GM10266 (cell line): ENCODE measurements around the gene PPP6R3.
"Not testable (repeated sequence)": the region's sequence is repeated elsewhere in the genome, so short reads cannot be mapped to it uniquely, and the experiment has no call there.

Experiments
- DNase-seq: peaks from one replicate; pipeline ENCODE4 v3.0.0; 2012; ENCODE audit errors: extremely low spot score
- CTCF ChIP-seq: IDR thresholded peaks from 2 replicates; pipeline ENCODE4 v1.5.1; 2012; ENCODE audit warnings: mild to moderate bottlenecking, low read depth; ENCODE audit not compliant: control insufficient read depth, insufficient read depth; ENCODE audit errors: missing control alignments

The PPP6R3 gene

DNA sequence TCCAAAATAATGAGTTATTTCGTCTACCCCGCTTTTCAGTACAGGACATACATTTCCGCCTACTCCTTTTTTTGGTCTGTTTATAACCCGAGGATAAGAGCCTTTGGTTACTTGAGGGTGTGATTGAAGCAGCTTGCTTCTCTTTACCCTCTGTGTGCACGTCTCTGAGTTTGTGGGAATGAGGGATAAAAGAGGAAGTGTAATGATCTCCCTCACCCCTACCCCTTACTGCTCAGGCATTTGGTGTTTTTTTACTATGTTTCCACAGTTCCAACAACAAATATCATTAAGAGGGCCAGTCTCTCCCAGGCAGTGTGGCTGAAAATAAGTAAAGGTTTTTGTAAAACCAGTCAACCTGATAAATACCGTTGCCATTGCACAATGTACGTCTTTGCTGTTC, 140.6 kb downstream of the PPP6R3 start:
- no peak for DNase-seq
- no peak for TF ChIP-seq CTCF

DNA sequence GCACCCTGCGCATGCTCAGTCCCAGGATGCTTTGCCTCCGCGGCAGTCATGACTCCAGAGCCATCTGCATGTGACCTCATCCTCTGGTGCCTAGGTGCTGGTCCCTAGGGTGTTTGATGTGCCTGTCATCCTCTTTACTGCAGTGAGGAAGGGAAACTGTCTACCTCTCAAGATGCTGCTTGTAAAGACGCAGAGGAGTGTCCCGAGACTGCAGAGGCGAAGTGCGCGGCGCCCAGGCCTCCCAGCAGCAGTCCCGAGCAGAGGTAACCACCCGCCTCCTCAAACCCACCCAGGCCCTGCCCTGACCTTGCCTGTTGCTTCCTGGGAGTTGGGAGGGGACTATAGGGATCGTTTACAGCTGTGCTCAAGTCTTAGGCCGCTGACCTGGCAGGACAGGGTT, 149.2 kb downstream of the PPP6R3 start:
- no peak for DNase-seq
- TF ChIP-seq CTCF = no peak

DNA sequence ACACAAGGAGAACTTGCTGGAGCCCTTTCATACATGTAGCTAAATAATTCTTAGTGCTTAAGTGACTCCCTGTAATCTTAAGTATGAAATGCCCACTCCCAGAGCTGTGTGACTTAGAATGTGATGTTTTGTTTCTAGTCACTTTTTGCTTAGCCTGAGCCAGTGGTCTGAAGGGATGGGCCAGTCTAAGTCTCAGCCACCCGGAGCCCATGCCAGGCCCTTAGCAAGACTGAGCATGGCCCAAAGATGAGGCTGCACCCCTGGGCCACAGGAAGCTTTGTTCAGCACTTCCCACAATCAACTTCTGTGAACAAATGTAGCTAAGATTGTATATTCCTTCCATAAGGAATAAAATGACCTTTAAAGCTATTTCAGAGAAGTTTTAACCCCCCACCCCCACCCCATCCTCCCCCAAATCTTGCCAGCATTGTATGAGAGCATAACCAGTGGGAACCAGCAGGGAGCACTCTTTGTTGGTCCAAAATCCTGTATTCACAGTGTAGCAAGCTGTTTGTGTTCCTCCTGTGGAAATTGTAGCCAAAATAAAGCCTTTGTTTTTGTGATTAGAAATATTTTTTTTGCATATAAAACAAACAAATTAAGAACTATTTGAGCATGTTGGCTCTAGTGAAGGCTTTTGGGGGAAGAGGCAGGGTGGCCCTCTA, 150.0 kb downstream of the PPP6R3 start:
- DNase-seq = no peak
- TF ChIP-seq CTCF = no peak

DNA sequence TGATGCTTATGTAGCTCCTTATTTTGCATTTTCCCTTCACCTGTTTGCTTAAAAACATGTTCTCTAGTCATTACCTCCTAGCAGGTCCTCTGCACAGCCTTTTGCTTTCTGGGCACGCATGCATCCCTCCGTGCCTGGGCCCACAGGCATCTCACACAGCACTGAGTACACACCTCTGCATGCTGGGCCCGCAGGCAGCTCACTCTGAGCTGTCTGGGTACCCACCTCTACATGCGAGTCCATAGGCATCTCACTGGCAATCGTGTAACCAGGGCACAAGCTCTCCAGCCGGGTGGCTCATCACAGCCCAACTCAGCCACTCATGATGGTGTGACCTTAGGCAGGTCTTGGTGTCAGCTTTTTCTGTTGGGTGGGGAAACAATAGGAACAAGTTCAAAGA, 155.1 kb downstream of the PPP6R3 start:
- DNase-seq = no peak
- TF ChIP-seq CTCF = no peak

DNA sequence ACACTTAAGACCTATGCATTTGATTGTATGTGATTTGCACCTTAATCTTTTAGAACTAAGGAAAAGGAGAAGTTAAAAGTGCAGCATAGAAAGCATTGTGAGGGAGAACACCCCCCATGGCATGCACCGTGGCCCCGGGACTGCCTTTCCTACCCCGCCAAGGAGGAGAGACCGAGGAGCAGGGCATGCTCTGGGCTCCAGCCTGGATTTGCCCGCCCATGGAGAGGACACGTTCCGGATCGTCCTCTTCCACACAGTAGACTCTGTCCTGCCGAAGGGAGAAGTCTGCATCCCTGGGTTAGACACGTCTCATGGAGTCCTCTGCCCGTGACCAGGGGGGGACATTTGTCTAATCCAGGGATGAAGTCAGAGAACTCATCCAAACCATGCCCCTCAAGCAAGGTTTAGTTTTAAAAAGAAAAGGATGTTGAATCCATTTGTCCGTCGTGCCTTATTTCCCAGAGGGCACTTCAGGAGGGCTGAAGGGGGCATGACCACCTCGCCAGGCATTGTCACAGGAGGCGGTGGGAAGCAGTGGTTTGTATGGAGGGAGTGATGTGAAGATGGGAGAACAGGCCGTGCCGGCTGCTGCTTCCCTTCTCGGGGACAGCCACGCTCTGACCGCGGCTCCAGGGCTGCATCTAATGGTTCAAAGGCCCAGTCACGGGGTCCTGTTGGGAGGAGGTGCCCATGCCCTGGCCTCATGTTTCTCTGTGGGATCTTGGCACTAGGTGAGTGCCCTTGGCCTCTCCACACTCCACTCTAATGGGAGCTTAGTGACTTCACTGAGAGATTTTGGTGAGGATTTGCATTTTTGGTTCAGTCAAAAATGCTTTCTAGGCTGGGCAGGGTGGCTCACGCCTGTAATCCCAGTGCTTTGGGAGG, 157.6 kb downstream of the PPP6R3 start:
- DNase-seq = no peak
- TF ChIP-seq CTCF = no peak

- TF ChIP-seq CTCF = no peak
- DNase-seq = no peak
Observed at GRCh38 chr11:68621826-68622225, 161.3 kb downstream of the PPP6R3 start.

- DNase-seq = not testable (repeated sequence)
Observed at GRCh38 chr11:68623706-68624105, 163.2 kb downstream of the PPP6R3 start.

DNA sequence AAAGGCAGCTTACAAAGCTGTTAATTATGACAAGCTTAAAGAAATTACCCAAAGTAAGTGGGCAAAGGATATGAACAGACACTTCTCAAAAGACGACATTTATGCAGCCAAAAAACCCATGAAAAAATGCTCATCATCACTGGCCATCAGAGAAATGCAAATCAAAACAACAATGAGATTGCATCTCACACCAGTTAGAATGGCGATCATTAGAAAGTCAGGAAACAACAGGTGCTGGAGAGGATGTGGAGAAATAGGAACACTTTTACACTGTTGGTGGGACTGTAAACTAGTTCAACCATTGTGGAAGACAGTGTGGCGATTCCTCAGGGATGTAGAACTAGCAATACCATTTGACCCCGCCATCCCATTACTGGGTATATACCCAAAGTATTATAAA, 164.5 kb downstream of the PPP6R3 start:
- not testable (repeated sequence) for DNase-seq

GRCh38 chr11:68626236-68626635, 165.7 kb downstream of the PPP6R3 start:
- not testable (repeated sequence) for DNase-seq

DNA sequence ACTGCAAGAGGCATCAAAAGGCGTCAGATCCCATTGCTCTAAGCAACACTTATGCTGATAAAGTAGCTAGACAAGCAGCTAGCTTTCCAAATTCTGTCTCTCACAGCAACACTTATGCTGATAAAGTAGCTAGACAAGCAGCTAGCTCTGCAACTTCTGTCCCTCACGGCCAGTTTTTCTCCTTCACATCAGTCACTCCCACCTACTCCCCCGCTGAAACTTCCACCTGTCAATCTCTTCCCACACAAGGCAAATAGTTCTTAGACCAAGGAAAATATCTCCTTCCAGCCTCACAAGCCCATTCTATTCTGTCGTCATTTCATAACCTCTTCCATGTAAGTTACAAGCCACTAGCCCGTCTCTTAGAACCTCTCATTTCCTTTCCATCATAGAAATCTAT, 168.3 kb downstream of the PPP6R3 start:
- not testable (repeated sequence) for DNase-seq

DNA sequence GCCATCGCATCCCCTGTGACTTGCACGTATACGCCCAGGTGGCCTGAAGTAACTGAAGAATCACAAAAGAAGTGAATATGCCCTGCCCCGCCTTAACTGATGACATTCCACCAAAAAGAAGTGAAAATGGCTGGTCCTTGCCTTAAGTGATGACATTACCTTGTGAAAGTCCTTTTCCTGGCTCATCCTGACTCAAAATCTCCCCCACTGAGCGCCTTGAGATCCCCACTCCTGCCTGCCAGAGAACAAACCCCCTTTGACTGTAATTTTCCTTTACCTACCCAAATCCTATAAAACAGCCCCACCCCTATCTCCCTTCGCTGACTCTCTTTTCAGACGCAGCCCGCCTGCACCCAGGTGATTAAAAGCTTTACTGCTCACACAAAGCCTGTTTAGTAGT, 171.8 kb downstream of the PPP6R3 start:
- DNase-seq = not testable (repeated sequence)
